Muscle layer of duodenum (tissue), 2 donors: Measurements from ENCODE around the gene NAV1.

Experiments used
- H3K27ac ChIP-seq: one replicate; pipeline ENCODE4 v1.7.0; 2013; ENCODE audit warnings: mild to moderate bottlenecking, low read length
- H3K27me3 ChIP-seq: one replicate; pipeline ENCODE4 v1.7.0; 2013; ENCODE audit warnings: low read depth, mild to moderate bottlenecking, control low read depth, low read length
- H3K36me3 ChIP-seq, 2 donors: one replicate each; pipeline ENCODE4 v1.7.0; 2013; ENCODE audit warnings: low read length in 2 of 2, control low read depth in 1 of 2, mild to moderate bottlenecking in 1 of 2; ENCODE audit not compliant: insufficient read depth in 2 of 2, control insufficient read depth in 1 of 2
- H3K4me1 ChIP-seq, 2 donors: one replicate each; pipeline ENCODE4 v1.7.0; 2013; ENCODE audit warnings: low read length in 2 of 2, mild to moderate bottlenecking in 2 of 2, control low read depth in 1 of 2, moderate library complexity in 1 of 2; ENCODE audit not compliant: insufficient read depth in 2 of 2, control insufficient read depth in 1 of 2
- H3K4me3 ChIP-seq, 2 donors: one replicate each; pipeline ENCODE4 v1.7.0; 2013; ENCODE audit warnings: low read length in 2 of 2, low read depth in 1 of 2, mild to moderate bottlenecking in 1 of 2
- H3K9me3 ChIP-seq, 2 donors: one replicate each; pipeline ENCODE4 v1.7.0; 2013; ENCODE audit warnings: low read length in 2 of 2, control low read depth in 1 of 2, mild to moderate bottlenecking in 1 of 2; ENCODE audit not compliant: control insufficient read depth in 1 of 2
- donor health status: healthy.

Gene NAV1

DNA sequence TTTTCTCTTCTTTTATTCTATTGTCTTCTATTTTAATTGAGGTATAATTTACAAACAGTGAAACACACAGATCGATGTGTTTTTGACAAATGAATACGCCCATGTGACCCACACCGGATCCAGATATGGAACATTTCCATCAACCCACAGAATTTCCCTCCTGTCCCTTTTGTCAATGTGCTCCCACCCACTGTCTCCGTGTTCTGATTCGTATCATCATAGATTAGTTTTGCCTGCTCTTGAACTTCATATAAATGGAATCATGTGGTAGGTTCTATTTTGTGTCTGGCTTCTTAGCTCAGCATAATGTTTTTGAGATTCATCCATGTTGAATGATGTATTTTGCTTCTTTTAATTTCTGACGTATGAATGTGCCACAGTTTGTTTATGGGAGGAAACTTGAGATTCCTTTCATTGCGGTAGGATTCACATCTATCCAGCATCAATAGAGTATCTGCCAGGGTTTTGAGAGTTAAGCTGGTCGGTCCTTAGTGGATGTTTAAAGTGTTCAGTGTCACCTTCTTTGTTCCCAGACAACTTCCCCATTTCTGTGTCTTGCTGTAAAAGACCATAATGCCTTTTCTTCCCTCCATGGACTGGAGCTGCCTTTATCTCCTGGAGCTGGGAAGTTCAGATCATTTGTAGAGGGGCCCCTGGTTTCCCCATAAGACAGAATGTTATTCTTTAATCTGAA lies 14.7 kb downstream of the NAV1 start:
- H3K36me3 ChIP-seq = peaks cover 0 to 8% of the 10 kb centered on the region in 2 donors
- no peak overlapping the region for H3K4me3 ChIP-seq
- peaks cover 9 to 24% of the 10 kb centered on the region in 2 donors for H3K4me1 ChIP-seq
- no peaks in the 10 kb centered on the region for H3K27me3 ChIP-seq
- no peaks in the 10 kb centered on the region for H3K9me3 ChIP-seq
- peak overlapping the region; percentile 10 for H3K27ac ChIP-seq

DNA sequence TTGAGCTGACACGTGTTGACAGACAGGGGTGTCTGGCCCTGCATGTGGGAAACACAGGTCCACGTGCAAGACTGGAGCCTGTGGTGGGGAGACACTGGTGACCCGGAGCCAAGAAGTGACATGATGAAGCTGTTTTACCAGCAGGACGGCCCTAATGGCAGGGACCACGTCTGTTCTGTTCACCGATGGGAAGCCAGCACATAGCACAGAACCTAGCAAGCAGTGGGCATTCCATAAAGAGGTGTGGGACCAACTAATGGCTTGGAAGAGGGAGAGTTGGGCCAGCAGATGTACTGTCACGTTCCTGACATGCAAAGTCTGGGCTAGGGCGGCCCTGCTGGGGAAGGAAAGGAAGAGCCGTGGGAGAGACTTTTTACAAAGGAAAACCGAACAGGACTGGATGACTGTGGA lies 15.3 kb downstream of the NAV1 start:
- H3K27me3 ChIP-seq = no peaks in the 10 kb centered on the region
- H3K27ac ChIP-seq = peak overlapping the region; percentile 10
- no peak overlapping the region for H3K4me3 ChIP-seq
- H3K36me3 ChIP-seq = peaks cover 0 to 8% of the 10 kb centered on the region in 2 donors
- H3K9me3 ChIP-seq = no peaks in the 10 kb centered on the region
- H3K4me1 ChIP-seq = peaks cover 9 to 24% of the 10 kb centered on the region in 2 donors

DNA sequence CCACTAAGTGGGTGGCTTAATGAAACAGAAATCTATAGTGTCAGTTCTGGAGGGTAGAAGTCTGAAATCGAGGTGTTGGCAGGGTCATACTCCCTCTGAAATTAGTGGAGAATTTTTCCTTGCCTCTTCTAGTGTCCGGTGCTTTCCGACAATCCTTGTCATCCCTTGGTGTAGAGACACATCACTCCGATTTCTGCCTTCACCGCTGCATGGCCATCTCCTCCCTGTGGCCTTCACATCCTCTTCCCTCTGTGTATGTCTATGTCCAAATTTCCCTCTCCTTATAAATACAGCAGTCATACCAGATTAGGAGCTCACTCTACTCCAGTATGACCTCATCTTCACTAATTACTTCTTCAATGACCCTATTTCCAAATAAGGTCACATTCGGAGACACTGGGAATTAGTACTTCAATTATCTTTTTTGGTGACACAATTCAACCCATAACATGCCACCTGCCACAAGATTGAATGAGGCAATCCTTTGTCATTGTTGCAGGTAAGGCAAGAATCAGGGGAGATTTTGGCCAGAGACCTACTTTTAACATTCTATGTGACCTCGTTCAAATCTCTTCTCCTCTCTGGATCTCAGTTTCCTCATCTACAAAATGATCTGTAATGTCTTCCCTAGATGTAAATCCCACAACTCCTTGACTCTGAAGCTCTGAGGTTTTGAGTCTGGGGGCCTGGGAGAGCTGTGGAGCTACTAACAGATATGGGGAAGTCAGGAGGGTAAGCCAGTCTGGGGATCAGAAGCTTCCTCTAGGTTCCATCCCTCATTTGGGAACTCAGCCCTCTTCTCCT lies 16.1 kb downstream of the NAV1 start:
- Histone ChIP-seq H3K27me3 (no peaks in the 10 kb centered on the region), H3K9me3 (no peaks in the 10 kb centered on the region), H3K27ac (peak overlapping the region; percentile 14), H3K4me3 (no peak overlapping the region), H3K4me1 (peaks cover 9 to 31% of the 10 kb centered on the region in 2 donors), H3K36me3 (peaks cover 0 to 8% of the 10 kb centered on the region in 2 donors)

DNA sequence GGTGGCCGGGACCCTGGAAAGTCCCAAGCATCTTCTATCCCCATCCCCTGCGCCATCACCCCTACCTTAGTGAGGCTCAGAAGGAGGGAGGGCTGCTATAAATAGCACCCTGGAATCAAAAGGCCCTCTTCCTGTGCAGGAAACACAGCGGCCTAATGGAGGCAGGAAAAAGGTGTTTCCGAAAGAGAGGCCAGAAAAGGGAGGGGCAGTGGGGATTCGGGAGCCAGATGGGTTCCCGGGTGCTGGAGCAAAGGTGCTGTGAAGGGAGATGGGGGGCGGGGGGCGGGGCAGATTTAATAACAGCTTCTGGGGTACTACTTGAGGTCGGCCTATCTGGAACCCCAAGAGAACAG lies 16.6 kb downstream of the NAV1 start:
- Histone ChIP-seq H3K27me3 (no peaks in the 10 kb centered on the region), H3K27ac (no peak overlapping the region), H3K4me3 (no peak overlapping the region), H3K36me3 (peaks cover 0 to 8% of the 10 kb centered on the region in 2 donors), H3K4me1 (peaks cover 9 to 36% of the 10 kb centered on the region in 2 donors), H3K9me3 (no peaks in the 10 kb centered on the region)

DNA sequence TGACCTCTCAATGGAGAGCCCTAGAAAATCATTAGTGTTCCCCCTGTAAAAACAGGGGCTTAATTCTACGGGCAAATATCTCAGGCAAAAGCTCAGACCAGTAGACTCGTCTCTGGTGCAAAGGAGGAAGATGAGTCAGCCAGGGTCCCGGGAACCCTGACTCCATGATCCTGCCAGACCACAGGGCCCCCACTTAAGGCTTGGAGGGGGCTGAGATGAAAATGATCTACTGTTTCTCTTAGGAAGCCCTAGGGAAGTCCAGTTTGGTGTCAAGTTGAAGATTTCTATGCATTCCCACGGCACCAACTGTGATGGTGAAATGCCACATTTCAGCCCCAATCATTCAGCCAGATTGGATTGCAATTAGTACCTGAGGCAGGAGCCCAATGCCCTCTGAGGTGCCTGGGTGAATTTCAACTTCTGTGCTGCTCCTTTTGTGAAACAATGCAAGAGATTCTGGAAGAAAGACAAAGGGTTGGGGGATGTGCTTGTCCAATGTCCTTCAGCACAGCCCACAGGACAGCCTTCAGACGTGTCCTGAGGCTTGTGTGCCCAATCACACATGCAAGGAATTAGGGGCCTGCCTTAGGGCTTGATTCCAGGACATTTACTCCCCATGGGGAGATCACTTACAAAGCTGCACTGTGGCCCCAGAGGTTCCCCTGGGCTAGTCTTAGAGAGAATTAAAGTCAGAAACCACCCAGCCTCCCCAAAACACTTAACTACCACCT lies 18.1 kb downstream of the NAV1 start:
- H3K27ac ChIP-seq = peak overlapping the region; percentile 34

DNA sequence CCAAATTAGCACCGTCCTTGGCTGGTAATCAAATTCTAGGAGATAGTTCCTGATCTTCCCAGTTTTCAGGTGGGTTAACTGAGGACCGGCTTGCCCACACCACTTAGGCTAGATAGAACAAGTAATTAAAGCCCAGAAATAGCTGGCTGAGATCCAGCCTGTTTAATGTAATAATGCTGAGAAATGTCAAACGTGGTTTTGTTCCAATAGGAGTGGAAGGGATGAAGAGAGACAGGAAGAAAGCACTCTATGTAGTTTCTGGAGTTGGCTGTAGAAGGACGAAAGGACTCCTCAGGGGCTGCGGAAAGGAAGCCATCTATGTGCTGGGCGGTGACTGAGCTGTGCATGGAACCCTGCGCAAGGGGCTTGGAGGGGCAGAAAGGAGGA lies 18.6 kb downstream of the NAV1 start:
- Histone ChIP-seq H3K27ac (peak overlapping the region; percentile 34), H3K27me3 (no peaks in the 10 kb centered on the region), H3K4me3 (no peak overlapping the region), H3K4me1 (peaks cover 13 to 35% of the 10 kb centered on the region in 2 donors), H3K36me3 (peaks cover 0 to 8% of the 10 kb centered on the region in 2 donors), H3K9me3 (no peaks in the 10 kb centered on the region)

More for the DNA sequence above, 18.1 kb downstream of the NAV1 start:
- no peaks in the 10 kb centered on the region for H3K9me3 ChIP-seq
- H3K4me1 ChIP-seq = peaks cover 13 to 36% of the 10 kb centered on the region in 2 donors
- H3K36me3 ChIP-seq = peaks cover 0 to 8% of the 10 kb centered on the region in 2 donors
- no peaks in the 10 kb centered on the region for H3K27me3 ChIP-seq
- no peak overlapping the region for H3K4me3 ChIP-seq

DNA sequence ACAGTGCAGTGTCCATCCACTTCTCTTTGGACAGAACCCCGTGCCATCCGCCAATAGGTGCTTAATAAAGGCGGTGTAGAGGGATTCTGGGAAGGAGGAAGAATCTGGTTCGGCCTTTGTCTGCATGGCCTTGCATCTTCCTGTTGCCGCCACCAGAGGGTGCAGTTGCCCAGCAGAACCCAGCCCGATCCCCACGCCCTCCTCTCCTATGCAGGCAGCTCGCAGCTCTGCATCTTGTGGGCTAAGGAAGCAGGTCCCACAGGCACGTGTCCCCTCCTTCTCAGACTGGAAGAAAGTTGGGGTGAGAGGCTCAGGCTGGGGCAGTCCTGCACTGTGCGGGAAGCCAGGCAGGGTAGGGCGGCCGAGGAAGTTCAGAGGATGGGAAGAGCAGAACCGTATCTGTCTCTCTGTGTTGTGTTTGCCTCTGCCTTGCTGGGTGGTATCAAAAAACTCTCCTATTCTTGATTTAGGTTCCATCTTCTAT lies 20.8 kb downstream of the NAV1 start:
- H3K4me1 ChIP-seq = peaks cover 8 to 29% of the 10 kb centered on the region in 2 donors
- no peak overlapping the region for H3K27ac ChIP-seq
- H3K27me3 ChIP-seq = no peaks in the 10 kb centered on the region
- no peaks in the 10 kb centered on the region for H3K9me3 ChIP-seq
- H3K36me3 ChIP-seq = no peaks in the 10 kb centered on the region
- H3K4me3 ChIP-seq = no peak overlapping the region

DNA sequence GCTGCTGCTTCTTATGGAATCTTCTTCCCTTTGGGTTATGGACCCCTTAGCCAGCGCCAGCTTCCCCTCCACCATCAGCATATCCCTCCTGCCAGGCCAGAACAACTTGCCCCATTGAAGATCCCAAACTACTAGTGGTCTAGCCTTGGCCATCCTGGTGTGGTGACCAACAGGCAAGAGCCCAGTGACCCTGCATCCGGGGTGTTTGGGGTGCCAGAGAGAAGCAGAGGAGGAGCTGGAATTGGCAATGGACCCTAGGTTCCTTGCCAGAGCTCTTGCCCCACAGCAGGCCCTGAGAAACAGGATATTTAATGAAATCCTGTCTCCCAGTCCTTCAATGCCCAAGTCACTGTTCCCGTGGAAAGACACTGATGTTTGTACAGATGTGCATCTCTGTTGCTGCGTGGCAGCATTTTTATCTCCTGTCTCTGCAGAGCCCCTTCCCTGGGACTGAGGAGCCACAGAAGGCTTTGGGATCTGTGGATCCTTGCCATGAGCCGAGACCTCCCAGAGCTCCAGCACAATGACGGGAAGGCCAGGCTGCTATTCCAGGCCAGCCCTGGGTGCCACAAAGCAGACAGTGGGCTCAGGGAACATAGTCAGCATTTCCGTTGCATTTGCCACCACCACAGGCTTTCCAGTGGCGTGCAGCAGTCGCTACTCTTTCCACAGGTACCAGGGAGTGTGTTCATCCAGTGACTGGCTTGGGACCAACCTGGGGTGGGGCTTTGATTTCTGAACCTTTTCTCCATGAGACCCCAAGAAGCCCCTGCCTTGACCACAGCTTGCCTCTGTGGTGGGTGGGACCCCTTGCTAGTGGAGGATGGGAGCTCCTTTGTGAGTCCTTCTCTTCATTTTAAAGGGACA lies 21.6 kb downstream of the NAV1 start:
- Histone ChIP-seq H3K4me1 (peaks cover 8 to 29% of the 10 kb centered on the region in 2 donors), H3K4me3 (no peak overlapping the region), H3K27ac (no peak overlapping the region), H3K36me3 (no peaks in the 10 kb centered on the region), H3K9me3 (no peaks in the 10 kb centered on the region), H3K27me3 (no peaks in the 10 kb centered on the region)

DNA sequence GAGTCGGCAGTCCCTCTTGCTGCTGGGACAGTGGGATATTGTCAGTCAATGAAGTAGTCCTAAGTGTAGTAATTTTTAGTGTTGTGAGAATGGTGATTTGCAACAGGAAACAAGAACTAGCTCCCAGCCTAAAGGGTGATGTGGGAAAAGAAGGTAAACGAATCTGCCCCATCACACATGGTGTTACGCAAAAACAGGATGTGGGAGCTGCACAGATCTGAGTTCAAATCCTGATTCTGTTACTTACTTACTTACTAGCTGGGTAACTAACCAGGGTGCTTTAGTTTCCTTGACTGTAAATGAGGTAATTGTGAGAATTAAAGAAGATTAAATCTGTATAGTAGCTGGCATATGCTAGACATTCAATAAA lies 22.3 kb downstream of the NAV1 start:
- no peaks in the 10 kb centered on the region for H3K36me3 ChIP-seq
- H3K27me3 ChIP-seq = no peaks in the 10 kb centered on the region
- H3K4me3 ChIP-seq = no peak overlapping the region
- H3K27ac ChIP-seq = no peak overlapping the region
- no peaks in the 10 kb centered on the region for H3K9me3 ChIP-seq
- H3K4me1 ChIP-seq = peaks cover 8 to 31% of the 10 kb centered on the region in 2 donors

DNA sequence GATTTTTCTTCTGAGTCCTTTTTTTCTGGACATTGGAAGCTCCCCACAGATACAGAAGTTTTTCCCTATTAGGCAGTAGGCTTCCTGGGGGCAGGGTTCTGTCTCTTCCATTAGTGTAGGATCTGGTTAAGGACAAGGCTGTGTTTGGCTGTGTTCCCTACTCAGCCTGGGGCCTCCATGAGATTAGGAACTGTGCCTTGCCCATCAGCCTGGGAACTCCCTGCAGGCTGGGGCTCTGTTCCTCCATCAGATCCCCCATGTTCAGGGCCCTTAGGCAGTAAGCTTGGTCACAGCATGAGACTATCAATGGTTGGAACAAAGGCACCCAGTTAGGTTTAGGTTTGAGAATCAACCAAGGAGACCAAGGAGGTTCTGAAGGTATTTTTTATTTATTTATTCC lies 22.7 kb downstream of the NAV1 start:
- Histone ChIP-seq H3K4me1 (peaks cover 8 to 32% of the 10 kb centered on the region in 2 donors), H3K4me3 (no peak overlapping the region), H3K36me3 (no peaks in the 10 kb centered on the region), H3K27me3 (no peaks in the 10 kb centered on the region), H3K9me3 (no peaks in the 10 kb centered on the region), H3K27ac (no peak overlapping the region)
